Measurements from ENCODE around the gene TOR1AIP2. TPM values are rescaled to one million over a fixed set of nuclear protein-coding genes. Genes with fewer than 3 reads are reported as not detected.
A peak's percentile ranks its signal among the peaks of the same experiment; 100 is the strongest.

Gene TOR1AIP2
- total and polyA plus RNA-seq, 10 of the 15 experiments (the other 5 are each of a cell fraction or from before 2014, with no cell fraction given): 5.3 to 38.9 (median 15.4) TPM

GRCh38 chr1:179877586-179878265 is at the start of gene TOR1AIP2 (continued):
- TF ChIP-seq ZNF274 (IDR thresholded peaks at IDR 0.05; ENCODE audit: insufficient read depth, insufficient read length) (no peak), ZNF207 (IDR thresholded peaks at IDR 0.05; ENCODE audit: borderline replicate concordance) (no peak), POLR2A (IDR thresholded peaks at IDR 0.05; ENCODE audit: low read depth, low read length) (peak; percentile 92), FOXM1 (IDR thresholded peaks at IDR 0.05; ENCODE audit: low read depth, low read length) (no peak), MLLT1 (IDR thresholded peaks at IDR 0.05) (0 out of 2 replicates have a peak, but pooled peaks have one; percentile 56), CHD1 (IDR thresholded peaks at IDR 0.05; ENCODE audit: low read depth, low read length) (no peak), JUND (IDR thresholded peaks at IDR 0.05; ENCODE audit: low read depth, low read length) (no peak), ETV6 (conservative IDR thresholded peaks at IDR 0.05 in 1 of 2, IDR thresholded peaks at IDR 0.05 in 1 of 2; ENCODE audit: borderline replicate concordance in 1 of 2, low read depth in 1 of 2) (no peak), HDGF (IDR thresholded peaks at IDR 0.05) (no peak), RAD21 (IDR thresholded peaks at IDR 0.05; ENCODE audit: insufficient read depth, low read depth, low read length) (no peak), RBBP5 (conservative IDR thresholded peaks at IDR 0.05) (no peak), MEF2B (IDR thresholded peaks at IDR 0.05; ENCODE audit: partially characterized antibody, poor library complexity, severe bottlenecking) (no peak), SIN3A (IDR thresholded peaks at IDR 0.05; ENCODE audit: low read depth, low read length) (0 out of 2 replicates have a peak, but pooled peaks have one; percentile 64), SMARCA5 (IDR thresholded peaks at IDR 0.05) (no peak), EGR1 (IDR thresholded peaks at IDR 0.05; ENCODE audit: borderline replicate concordance in 1 of 2, low read depth in 2 of 2, low read length in 2 of 2) (no peak), TBL1XR1 (IDR thresholded peaks at IDR 0.05; ENCODE audit: low read depth, low read length) (no peak), JUNB (IDR thresholded peaks at IDR 0.05) (no peak), GATAD2B (conservative IDR thresholded peaks at IDR 0.05; ENCODE audit: low read depth) (no peak), RELA (IDR thresholded peaks at IDR 0.05; ENCODE audit: borderline replicate concordance, partially characterized antibody) (peak; percentile 28), SRF (IDR thresholded peaks at IDR 0.05; ENCODE audit: low read depth in 2 of 2, low read length in 2 of 2) (no peak), SMAD1 (IDR thresholded peaks at IDR 0.05; ENCODE audit: low read depth, partially characterized antibody) (peak; percentile 81), YBX1 (IDR thresholded peaks at IDR 0.05) (no peak), RCOR1 (conservative IDR thresholded peaks at IDR 0.05; ENCODE audit: low read depth, low read length) (no peak)
- TF ChIP-seq, protein P1, sequence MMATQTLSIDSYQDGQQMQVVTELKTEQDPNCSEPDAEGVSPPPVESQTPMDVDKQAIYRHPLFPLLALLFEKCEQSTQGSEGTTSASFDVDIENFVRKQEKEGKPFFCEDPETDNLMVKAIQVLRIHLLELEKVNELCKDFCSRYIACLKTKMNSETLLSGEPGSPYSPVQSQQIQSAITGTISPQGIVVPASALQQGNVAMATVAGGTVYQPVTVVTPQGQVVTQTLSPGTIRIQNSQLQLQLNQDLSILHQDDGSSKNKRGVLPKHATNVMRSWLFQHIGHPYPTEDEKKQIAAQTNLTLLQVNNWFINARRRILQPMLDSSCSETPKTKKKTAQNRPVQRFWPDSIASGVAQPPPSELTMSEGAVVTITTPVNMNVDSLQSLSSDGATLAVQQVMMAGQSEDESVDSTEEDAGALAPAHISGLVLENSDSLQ (IDR thresholded peaks at IDR 0.05): peak; percentile 34; the same call in 1 of the 2 replicates
- TF ChIP-seq, protein P2, sequence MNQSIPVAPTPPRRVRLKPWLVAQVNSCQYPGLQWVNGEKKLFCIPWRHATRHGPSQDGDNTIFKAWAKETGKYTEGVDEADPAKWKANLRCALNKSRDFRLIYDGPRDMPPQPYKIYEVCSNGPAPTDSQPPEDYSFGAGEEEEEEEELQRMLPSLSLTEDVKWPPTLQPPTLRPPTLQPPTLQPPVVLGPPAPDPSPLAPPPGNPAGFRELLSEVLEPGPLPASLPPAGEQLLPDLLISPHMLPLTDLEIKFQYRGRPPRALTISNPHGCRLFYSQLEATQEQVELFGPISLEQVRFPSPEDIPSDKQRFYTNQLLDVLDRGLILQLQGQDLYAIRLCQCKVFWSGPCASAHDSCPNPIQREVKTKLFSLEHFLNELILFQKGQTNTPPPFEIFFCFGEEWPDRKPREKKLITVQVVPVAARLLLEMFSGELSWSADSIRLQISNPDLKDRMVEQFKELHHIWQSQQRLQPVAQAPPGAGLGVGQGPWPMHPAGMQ (IDR thresholded peaks at IDR 0.05; ENCODE audit: borderline replicate concordance): no peak
